8988T (cell line): ENCODE measurements around the gene LUZP2.
"Not testable (repeated sequence)": the region's sequence is repeated elsewhere in the genome, so short reads cannot be mapped to it uniquely, and the experiment has no call there.

Source experiments
- DNase-seq: peaks from one replicate; pipeline ENCODE4 v3.0.0; 2011

LUZP2 gene

DNA sequence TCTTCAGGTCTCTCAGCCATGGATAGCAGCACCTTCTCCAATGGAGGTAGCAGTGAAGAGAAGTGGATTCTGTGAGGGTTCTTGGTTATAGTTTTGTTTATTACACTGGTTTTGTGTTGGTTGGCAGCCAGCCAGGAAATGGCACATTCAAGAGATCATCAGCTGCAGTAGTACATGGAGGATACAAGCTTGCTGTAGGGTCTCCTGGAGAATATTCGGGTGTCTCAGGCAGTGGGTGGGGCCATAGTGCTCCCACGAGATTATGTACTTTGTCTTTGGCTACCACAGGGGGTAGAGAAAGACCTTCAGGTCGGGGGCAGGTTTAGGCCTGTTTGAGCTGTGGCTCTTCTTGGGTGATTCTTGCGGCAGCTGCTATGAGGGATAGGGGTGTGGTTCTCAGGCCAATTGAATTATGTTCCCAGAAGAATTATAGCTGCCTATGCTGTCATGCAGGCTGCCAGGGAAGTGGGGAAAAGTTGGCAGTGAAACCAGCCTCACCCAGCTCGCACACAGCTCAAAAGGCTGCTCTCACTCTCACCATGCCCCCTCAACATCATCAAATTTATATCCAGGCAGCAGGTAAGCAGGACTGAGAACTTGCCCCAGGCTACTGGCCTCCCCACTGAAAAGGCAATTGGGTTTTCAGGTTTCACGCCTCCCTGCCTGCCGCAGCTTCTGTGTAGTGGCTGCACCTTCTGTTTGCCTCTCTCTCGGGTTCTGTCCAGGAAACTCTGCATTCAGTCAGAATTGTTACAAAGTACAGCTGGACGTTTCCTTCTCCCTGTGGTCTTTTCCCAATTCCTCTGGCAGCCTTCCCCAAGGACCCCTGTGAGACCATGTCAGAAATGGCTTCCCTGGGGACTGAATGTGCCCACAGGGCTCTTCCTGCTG lies 435.5 kb downstream of the LUZP2 start:
- DNase-seq, result no peak

DNA sequence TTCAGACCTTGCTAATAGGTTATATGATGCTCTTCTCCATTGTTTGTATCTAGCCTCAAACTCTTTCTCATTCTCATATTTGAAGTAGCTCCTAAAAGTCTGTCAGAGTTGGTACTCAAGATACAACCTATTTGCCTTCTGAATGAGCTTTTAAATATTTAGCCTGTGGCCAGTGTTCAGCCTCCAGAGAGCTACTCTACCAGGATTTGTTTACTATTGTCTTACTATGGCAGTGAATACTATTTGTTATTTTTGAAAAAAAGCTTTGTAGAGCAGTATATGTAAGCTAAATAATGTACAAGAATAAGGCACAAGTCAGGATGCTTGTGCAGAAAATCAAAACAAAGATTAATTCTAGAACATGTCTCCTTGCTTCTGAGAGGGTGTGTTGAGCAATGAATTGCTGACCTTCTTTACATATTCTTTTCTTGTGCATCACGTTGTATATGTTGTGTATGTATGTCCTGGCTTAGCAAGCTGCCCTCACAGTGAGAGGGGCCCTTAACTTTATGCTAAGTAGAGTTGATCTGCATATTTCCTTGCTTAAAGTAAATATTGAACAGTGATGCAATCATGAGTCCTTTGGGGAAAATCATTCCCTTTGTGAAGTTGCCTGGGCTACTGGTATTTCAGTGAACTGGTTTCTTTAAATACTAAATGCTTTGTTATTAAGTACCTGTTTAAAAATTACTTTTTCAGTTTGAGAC lies 438.0 kb downstream of the LUZP2 start:
- DNase-seq, result no peak

DNA sequence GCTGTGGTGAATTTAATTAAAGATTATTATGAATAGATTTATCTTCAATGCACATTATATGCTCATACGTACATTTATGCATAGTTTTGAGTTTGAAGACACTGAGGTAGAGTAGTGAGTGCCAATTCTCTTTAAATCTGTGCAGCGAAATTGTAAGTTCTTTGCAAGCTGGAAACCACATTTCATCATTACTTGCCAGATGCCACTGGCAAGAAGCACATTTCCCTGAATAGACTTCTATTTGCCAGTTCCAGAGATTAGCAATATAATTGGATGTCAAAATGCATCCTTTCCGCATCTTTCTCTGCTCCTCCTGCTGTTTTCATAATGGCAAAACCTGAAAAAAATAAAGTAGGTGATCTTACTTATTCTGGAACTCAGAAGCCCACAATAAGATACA lies 448.0 kb downstream of the LUZP2 start:
- no peak for DNase-seq

DNA sequence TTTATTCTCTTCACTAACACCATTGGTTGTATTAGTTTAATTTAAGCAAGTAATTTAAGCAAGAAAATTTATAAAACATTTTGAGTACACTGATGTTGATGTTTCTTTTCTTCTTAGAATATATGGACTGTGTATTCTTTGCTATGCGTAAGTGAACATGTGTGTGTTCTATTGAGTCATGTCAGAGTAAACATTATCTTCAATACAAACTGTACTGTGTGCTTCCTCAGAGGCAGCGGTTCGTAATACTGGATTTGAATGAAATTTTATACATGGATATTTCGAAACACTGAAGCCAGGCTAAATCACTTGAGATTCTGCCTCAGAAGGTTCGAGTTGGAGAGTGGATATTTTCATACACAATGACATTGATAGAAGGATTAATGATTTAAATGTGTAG lies 452.6 kb downstream of the LUZP2 start:
- no peak for DNase-seq

DNA sequence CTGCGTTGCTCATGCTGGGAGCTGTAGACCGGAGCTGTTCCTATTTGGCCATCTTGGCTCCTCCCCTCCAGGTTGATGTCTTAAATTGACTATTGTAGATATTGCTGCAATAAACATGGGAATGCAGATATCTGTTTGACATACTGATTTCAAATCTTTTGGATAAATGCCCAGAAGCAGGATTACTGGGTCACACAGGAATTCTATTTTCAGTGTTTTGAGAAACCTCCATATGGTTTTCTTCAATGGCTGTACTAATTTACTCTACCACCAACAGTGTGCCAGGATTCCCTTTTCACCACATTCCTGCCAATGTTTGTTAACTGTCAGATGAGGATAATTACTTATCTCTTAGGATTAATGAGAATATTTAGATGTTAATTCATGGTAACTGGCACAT lies 467.0 kb downstream of the LUZP2 start:
- no peak for DNase-seq

DNA sequence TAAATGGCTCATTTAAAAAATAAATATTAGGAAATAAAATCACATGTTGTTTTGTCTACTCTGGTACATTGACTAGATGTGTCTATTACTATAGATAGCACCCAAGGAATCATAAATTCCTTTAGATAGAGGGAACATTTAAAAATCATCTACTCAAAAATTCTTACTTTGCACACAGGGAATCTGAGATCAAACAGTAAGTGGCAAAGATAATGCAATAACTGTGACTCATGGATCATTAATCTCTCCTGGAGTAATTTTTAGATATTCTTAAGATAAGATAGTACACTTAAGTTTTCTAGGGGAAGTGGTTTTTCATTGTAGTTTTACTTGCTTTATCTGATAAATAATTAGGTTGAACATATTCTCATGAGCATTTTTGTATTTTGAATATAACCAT lies 468.9 kb downstream of the LUZP2 start:
- DNase-seq, result no peak

DNA sequence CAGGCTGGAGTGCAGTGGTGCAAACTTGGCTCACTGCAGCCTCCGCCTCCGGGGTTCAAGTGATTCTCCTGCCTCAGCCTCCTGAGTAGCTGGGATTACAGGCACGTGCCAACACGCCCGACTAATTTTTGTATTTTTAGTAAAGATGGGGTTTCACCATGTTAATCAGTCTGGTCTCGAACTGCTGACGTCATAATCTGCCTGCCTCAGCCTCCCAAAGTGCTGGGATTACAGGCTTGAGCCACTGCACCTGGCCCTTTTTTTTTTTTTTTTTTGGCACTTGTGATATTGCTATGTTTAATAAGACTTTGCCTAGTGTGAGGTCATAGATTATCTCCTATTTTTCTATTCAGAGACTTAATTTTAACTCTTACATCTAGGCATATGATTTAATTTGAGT lies 497.1 kb downstream of the LUZP2 start:
- not testable (repeated sequence) for DNase-seq

DNA sequence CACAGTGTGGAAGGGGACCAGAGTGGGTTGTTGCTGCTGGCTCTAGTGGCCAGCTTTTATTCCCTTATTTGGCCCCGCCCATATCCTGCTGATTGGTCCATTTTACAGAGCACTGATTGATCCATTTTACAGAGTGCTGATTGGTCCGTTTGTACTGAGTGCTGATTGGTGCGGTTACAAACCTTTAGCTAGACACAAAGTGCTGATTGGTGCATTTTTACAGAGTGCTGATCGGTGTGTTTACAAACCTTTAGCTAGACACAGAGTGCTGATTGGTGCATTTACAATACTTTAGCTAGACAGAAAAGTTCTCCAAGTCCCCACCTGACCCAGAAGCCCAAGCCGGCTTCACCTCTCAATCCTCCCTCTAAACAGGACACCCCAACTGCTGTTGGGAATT lies 503.1 kb downstream of the LUZP2 start:
- not testable (repeated sequence) for DNase-seq

DNA sequence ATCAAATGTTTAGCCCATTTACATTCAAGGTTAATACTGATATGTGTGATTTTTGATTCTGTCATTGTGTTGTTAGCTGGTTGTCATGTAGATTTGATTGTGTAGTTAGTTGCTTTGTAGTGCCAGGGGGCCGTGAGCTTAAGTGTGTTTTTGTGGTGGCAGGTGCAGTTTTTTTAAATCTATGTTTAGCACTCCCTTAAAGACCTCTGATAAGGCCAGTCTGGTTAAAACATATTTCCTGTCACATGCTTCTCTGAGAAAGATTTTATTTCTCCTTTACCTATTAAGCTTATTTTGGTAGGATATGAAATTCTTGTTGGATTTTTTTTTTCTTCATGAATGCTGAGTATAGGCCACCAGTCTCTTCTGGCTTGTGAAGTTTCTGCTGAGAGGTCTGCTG lies 540.6 kb downstream of the LUZP2 start:
- DNase-seq, result no peak

DNA sequence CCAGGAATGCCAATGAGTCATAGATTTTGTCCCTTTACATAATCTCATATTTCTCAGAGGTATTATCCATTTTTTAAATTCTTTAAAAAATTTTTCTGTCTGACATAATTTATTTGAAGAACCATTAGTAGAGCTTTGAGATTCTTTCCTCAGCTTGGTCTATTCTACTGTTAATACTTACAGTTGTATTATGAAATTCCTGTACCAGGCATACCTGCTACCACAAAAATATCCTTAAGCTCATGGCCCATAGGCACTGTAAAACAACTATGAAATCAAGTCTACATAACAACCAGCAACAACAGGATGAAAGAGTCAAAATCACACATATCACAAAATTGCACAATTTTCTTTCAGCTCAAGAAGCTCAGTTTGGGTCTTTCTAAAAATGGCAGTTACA lies 541.3 kb downstream of the LUZP2 start:
- DNase-seq, result no peak

DNA sequence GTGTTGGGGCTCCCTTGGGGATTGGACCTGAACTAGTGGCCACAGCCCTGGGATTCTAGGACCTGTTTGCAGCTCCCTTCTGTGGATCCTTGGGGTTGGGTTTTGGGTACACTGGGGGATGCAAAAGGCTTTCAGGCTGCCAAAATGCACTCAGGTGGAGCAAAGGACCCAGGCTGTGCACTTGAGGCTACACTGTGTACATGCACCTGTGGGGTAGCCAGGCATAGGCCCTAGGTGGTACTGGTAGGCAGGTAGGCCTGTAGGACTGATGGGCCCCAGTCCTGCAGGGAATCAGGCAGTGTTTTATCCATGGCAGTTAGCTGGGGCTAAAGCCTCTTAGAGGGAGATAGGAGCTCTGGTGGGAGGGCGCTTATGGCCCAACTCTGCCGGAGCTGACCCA lies 542.3 kb downstream of the LUZP2 start:
- DNase-seq, result no peak

DNA sequence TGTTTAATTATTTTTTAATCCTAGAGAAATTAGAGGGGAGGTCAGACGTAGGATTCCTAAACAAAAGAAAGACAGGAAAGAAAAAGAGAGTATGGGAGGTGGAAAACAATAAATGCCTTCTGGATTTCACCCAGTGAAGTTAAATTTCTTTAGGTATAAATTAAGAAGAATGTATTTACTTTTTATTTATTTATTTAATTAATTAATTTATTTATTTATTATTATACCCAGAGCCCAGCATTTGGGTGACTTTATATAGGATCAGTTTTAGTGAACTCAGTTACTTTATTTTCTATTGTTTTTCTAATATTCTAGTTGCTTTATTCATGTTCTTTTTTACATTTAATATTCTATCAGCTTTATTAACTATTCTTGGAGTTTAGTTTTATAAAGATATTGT lies 551.8 kb downstream of the LUZP2 start:
- no peak for DNase-seq

DNA sequence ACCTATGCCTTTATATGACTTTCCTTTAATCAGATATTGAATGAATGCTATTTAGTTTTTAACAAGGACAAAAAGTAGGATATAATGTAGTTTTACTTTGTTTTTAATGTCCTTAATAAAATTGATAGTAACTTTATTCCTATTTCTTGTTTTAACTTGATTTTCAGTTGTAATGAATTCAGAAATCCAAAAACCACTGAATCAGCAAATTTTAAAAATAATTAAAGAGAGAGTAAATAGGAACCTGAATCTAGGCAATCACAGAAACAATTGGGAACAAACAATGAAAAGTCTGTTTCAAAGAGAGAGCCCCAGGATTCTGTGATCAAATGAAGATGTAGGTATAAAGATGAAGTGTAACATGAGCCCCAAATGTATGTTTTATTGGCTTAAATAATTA lies 556.0 kb downstream of the LUZP2 start:
- no peak for DNase-seq

DNA sequence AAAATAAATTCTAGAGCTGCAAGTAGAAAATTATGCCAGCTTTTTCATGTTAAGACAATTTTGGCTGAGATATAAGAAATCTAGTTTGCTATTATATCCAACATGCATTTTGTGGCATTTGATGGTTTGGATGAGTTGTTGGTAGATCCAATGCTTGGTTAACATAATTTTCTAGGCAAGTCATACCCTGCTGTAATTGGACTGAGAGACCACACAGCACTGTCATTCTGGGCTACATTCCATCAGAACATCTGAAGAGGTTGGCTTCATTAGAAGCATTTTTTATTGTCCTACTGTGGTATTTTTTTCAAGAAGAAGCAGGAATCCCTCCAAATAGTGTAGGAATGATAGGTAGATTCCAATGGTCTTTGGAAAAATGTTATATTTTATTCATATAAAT lies 561.0 kb downstream of the LUZP2 start:
- no peak for DNase-seq

DNA sequence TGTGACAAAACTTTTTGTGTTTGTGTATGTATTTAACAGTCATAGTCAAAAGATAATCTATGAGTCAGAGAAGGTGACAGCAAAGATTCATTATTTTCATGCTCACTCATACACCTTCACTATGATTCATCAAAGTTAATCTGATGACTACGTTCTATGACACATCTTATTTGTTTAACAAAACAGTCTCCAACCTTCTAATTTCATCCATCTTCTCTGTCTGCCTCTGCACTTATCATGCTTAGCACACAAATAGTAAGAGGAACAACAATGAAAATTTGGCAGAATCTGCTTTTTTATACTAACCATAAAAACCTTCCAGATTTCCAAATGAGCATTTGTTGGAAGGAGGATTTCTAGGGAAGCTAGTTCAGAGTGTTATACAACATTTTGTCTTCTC lies 568.9 kb downstream of the LUZP2 start:
- no peak for DNase-seq

DNA sequence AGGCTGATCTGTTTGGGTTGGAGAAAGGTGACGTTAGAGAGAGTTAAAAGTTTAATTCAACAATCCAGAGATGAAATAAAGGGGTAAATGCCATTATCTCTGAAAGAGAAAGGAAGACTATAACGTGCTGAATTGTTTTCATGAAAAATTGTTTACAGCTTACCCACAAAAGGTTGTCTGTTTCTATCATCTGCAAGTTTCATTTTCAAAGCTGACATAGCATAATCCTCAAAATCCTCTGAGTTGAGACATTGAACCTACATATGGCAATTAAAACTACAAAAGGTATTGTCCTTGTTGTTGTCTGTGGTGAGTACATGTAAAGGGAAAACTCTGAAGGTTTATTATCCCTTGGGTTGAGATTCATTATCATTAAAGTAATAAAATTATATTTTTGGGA lies 569.9 kb downstream of the LUZP2 start:
- DNase-seq, result no peak

DNA sequence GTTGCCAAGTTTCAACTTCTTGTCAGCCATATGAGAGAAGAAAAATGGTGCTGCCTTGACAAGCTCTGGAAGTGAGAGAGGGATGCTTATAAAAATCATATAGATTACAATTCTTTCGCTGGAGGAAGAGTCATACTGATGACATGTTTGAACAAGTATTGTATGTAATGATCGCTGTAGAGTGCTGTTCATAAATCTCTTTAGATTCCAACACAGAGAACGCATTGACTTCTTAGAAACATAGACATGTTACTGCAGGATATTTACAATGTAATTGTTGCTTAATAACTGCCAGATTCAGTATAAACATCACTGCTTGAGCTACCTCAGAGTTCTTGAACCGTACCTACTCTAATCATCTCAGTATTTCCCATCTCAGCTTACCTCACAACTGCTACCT lies 571.6 kb downstream of the LUZP2 start:
- no peak for DNase-seq

DNA sequence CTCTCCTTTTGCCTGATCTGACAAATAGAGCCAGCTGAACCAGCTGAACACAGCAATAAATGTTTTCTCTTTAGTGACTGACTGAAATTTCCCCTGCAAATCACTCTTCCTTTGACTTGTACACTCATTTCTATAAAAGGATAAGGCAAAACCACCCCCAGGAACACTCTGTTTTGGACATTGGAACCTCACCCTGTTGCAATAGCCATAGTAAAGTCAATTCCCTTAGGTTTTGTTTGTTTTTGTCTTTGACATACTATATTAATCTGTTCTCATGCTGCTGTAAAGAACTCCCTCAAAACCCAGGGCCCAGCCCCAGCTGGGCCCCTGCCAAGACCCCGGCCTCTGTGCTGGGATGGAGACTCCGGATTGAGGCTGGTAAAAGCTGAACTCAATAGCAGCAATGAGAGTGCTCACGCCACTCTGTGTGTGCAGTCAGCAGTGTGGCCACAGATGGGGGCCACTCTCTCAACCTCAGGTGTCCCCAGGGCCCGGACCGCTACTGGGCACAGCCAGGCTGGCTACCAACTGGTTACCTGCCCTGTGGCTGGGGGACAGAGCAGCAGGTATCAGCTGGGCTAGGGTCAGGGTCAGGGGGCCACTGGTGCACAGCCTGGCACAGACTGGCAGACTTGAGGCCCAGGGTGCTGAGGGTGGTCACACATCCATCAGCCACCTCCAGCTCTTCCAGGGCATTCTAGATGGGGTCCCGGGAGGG lies 597.4 kb downstream of the LUZP2 start:
- DNase-seq, result no peak

DNA sequence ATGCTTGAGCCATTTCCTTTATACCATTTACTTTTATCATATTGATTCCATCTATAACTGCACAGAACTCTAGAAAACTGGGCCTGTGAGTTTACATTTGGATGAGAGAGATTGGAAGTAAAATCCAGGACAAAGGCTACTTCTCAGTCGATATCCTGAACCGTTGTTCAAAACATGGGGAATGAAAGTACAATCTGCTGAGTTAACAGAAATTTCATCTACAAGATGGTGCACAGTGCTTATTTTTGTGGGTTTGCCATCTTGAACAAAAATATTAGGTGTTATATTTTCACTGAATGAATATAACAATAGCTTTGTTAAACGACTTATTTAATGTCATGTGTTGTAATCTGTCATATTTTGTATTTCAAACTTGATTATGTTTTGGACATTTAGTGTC lies 622.6 kb downstream of the LUZP2 start:
- no peak for DNase-seq
